ENCODE data around the gene CTPS1. TPM values are rescaled to one million over a fixed set of nuclear protein-coding genes. Genes with fewer than 3 reads are reported as not detected.

Gene CTPS1
- total RNA-seq, 2 experiments from 2014 or later: 100 to 102 TPM

DNA sequence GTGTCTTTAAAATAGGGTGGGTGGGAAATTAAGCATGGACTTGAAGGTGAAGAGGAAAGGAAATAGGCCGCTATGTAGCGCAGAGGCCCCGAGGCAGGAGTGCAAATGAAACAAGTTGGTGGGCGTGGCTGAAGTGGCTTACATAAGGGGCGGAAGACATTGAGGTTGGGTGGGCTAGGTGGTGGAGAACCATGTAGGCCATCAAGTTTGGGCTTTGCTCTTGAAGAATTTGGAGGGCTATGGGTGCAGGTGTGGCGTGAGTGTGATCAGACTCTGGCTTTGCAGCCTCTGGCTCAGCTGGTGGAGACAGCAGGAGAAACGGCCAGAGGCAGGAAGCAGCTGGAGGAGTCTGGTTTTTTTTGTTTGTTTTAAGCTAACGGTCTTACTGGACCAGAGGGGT, 35.4 kb downstream of the CTPS1 start:
- H3K36me3 Mint-ChIP-seq (ENCODE audit: low read depth): peaks cover 43% of the 10 kb centered on the region
- CTCF ChIA-PET: no interaction called here
- POLR2A ChIA-PET: interaction anchor here (1.1 to 2.6 kb wide), 5 partner anchors 10 to 35 kb away, joined by 3 to 9 read pairs (median 4); partner anchors contain the start of gene CTPS1
- intact Hi-C loops (cut with micrococcal nuclease): no loop called here
- peaks cover 13% of the 10 kb centered on the region for H3K4me1 Mint-ChIP-seq (ENCODE audit: low read depth)
- TF ChIP-seq, protein P1, sequence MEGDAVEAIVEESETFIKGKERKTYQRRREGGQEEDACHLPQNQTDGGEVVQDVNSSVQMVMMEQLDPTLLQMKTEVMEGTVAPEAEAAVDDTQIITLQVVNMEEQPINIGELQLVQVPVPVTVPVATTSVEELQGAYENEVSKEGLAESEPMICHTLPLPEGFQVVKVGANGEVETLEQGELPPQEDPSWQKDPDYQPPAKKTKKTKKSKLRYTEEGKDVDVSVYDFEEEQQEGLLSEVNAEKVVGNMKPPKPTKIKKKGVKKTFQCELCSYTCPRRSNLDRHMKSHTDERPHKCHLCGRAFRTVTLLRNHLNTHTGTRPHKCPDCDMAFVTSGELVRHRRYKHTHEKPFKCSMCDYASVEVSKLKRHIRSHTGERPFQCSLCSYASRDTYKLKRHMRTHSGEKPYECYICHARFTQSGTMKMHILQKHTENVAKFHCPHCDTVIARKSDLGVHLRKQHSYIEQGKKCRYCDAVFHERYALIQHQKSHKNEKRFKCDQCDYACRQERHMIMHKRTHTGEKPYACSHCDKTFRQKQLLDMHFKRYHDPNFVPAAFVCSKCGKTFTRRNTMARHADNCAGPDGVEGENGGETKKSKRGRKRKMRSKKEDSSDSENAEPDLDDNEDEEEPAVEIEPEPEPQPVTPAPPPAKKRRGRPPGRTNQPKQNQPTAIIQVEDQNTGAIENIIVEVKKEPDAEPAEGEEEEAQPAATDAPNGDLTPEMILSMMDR (IDR thresholded peaks at IDR 0.05): no peak
- H3K9me3 Mint-ChIP-seq: no peaks in the 10 kb centered on the region
- H3K27ac Mint-ChIP-seq: peak overlapping the region; percentile 11
- DNase-seq (no peak), ATAC-seq (peak; percentile 29)
- H3K4me3 Mint-ChIP-seq: no peak overlapping the region
- no peaks in the 10 kb centered on the region for H3K27me3 Mint-ChIP-seq

DNA sequence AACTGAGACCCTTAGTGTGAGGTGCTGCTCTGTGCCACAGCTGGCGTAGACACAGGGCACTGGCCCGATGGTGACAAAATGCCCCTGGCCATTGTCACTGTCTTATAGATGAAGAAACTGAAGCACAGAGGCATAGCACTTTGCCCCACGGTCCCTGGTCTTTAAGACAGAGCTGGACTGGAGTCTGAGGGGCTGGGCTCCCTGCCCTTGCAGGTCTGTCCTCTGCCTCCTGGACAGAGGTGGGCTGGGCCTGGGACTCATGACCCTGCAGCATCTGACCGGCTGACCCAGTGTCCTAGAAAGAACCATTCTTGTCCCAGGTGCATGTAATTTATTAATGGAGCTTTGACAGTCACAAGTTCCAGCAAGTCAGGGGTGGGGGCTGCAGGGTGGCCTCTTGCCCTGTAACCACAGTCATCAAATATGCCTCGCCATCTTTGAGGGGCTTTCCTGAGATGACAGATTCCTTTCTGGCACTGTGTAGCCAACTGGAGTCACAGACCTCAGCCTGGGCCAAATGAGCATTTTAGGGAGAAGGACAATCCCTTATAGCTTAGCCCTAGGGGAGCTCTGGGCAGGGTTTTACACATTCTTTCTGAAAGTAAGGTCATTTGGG, 35.9 kb downstream of the CTPS1 start:
- Mint-ChIP-seq H3K4me3 (no peak overlapping the region), H3K4me1 (ENCODE audit: low read depth) (peaks cover 13% of the 10 kb centered on the region), H3K27me3 (no peaks in the 10 kb centered on the region), H3K36me3 (ENCODE audit: low read depth) (peaks cover 39% of the 10 kb centered on the region), H3K27ac (peak overlapping the region; percentile 11), H3K9me3 (no peaks in the 10 kb centered on the region)
- ATAC-seq (no peak), DNase-seq (no peak)
- POLR2A ChIA-PET: interaction anchor here (0.7 to 2.6 kb wide), 9 partner anchors 8 to 35 kb away, joined by 3 to 9 read pairs (median 4); partner anchors contain the start of gene CTPS1
- TF ChIP-seq, protein P1 (IDR thresholded peaks at IDR 0.05): no peak
- intact Hi-C loops (cut with micrococcal nuclease): no loop called here
- CTCF ChIA-PET: no interaction called here

DNA sequence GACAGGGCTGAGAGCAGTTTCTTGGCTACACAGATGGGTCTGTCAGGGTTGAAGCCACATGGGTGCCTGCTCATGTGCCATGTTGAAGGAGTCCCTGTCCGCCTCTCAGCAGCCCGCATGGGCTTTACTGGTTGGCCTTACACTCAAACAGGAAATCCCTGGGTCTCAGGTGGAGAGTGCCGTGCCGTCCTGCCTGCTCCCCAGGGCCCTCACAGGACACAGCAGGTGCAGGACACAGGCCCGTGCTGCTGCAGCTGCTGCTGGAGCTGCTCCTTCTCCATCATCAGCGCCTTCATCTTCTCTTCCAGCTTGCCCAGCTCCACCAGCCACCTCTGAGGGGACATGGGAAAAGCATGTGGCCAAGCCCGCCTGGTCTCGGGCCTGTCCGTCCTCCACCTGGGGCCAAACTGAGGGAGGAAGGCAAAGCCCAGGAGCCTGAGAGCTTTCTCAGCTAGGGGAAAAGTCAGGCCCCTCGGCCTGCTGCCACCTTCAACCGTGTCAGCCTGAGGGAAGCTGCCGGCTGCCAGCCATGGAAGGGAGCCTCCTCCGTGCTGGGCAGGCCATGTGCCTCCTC, 36.5 kb downstream of the CTPS1 start:
- ATAC-seq (no peak), DNase-seq (no peak)
- CTCF ChIA-PET: no interaction called here
- intact Hi-C loops (cut with micrococcal nuclease): no loop called here
- POLR2A ChIA-PET: interaction anchor here (0.7 to 2.6 kb wide), 9 partner anchors 8 to 36 kb away, joined by 3 to 9 read pairs (median 3); partner anchors contain the start of gene CTPS1
- H3K9me3 Mint-ChIP-seq: no peaks in the 10 kb centered on the region
- TF ChIP-seq, protein P1 (IDR thresholded peaks at IDR 0.05): no peak
- H3K4me3 Mint-ChIP-seq: no peak overlapping the region
- H3K27ac Mint-ChIP-seq: no peak overlapping the region
- peaks cover 13% of the 10 kb centered on the region for H3K4me1 Mint-ChIP-seq (ENCODE audit: low read depth)
- peaks cover 33% of the 10 kb centered on the region for H3K36me3 Mint-ChIP-seq (ENCODE audit: low read depth)
- H3K27me3 Mint-ChIP-seq: no peaks in the 10 kb centered on the region

DNA sequence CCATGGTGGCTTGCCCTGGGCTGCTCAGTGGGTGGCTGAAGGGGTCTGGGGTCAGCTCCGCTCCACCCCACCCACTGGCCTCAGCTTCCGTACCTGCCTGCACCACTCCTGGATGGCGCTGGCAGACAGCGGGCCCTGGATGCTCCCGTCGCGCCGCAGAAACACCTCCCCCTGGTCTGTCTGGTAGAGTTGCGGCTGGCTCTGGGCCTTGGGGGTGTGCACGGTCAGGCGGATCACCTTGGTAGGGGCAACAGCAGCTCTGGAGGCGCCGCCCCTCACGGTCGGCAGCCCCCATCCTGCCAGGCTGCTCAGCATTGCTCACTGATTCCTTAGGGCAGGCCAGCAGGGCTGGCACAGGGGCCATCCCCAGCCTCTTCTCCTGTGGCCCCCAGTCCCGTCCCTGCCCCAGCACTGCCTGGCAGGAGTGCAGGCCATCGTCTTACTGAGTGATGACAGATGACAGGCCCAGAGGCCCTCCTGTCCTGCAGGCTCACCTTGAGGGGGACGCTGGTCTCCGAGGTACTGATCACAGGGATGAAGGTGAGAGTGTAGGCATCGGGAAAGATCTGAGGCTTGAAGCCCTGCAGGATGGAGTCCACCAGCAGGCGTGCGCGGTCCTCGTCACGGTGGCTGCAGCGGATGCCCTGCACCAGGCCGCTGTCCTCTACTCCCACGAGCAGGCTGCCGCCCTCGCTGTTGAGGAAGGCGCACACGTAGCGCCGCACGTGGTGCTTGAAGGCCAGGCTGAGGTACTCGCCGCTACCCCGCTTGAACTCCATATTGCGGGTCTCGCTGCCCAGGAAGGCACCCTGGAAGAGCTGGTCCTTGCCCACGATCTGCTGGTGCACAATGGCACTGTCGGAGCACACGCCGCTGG, 37.9 kb downstream of the CTPS1 start:
- intact Hi-C loops (cut with micrococcal nuclease): no loop called here
- ChIA-PET CTCF (no interaction called here), POLR2A (interaction anchor here (2.6 kb wide), 1 partner anchor 37 kb away, joined by 9 read pairs; the partner anchor contains the start of gene CTPS1)
- TF ChIP-seq, protein P1 (IDR thresholded peaks at IDR 0.05): no peak
- Mint-ChIP-seq H3K4me3 (no peak overlapping the region), H3K27ac (no peak overlapping the region), H3K4me1 (ENCODE audit: low read depth) (peaks cover 13% of the 10 kb centered on the region), H3K27me3 (no peaks in the 10 kb centered on the region), H3K36me3 (ENCODE audit: low read depth) (peaks cover 26% of the 10 kb centered on the region), H3K9me3 (no peaks in the 10 kb centered on the region)
- ATAC-seq (no peak), DNase-seq (no peak)

Data from activated CD8-positive, alpha-beta T cell treated with anti-CD3 and anti-CD28 coated beads for 36 hours (primary cell).